BE2C (cell line): ENCODE data around the gene PHACTR1.

ENCODE experiments used
- DNase-seq: peaks from one replicate; pipeline ENCODE4 v3.0.0-alpha.2; 2020
- H3K27me3 ChIP-seq: fragments of 250-450 bp; sonication (Bioruptor Pico); 2 replicates; pipeline ENCODE4 v1.5.1; 2020; ENCODE audit warnings: mild to moderate bottlenecking
- H3K36me3 ChIP-seq: fragments of 250-450 bp; sonication (Bioruptor Pico); 2 replicates; pipeline ENCODE4 v1.5.1; 2020; ENCODE audit warnings: mild to moderate bottlenecking
- H3K4me1 ChIP-seq: fragments of 250-450 bp; sonication (Bioruptor Pico); 2 replicates; pipeline ENCODE4 v1.5.1; 2020
- H3K4me3 ChIP-seq: 2 replicates; pipeline ENCODE4 v1.5.1; 2011; ENCODE audit warnings: low read depth, low read length
- H3K9me3 ChIP-seq: fragments of 250-450 bp; sonication (Bioruptor Pico); 2 replicates; pipeline ENCODE4 v1.5.1; 2020
- CTCF ChIP-seq: IDR thresholded peaks from 2 replicates; pipeline ENCODE4 v1.5.1; 2012; ENCODE audit warnings: mild to moderate bottlenecking, low read depth, low read length

PHACTR1 gene

GRCh38 chr6:13267142-13267651 lies 550.6 kb downstream of the PHACTR1 start:
- Histone ChIP-seq H3K4me1 (no peaks in the 10 kb centered on the region), H3K9me3 (no peaks in the 10 kb centered on the region), H3K36me3 (no peaks in the 10 kb centered on the region), H3K27me3 (no peaks in the 10 kb centered on the region), H3K4me3 (no peak overlapping the region)
- TF ChIP-seq CTCF: no peak
- DNase-seq: no peak

GRCh38 chr6:13268913-13269518 lies 552.4 kb downstream of the PHACTR1 start:
- H3K4me1 ChIP-seq: no peaks in the 10 kb centered on the region
- DNase-seq: no peak

GRCh38 chr6:13272131-13273046 lies 555.8 kb downstream of the PHACTR1 start:
- no peaks in the 10 kb centered on the region for H3K36me3 ChIP-seq
- no peaks in the 10 kb centered on the region for H3K9me3 ChIP-seq
- DNase-seq: no peak
- H3K4me3 ChIP-seq: no peak overlapping the region
- H3K4me1 ChIP-seq: no peaks in the 10 kb centered on the region
- TF ChIP-seq CTCF: no peak
- no peaks in the 10 kb centered on the region for H3K27me3 ChIP-seq

More at GRCh38 chr6:13268913-13269518, 552.4 kb downstream of the PHACTR1 start:
- Histone ChIP-seq H3K36me3 (no peaks in the 10 kb centered on the region), H3K9me3 (no peaks in the 10 kb centered on the region), H3K27me3 (no peaks in the 10 kb centered on the region), H3K4me3 (no peak overlapping the region)
- no peak for TF ChIP-seq CTCF

- TF ChIP-seq CTCF: no peak
- no peaks in the 10 kb centered on the region for H3K36me3 ChIP-seq
- H3K9me3 ChIP-seq: no peaks in the 10 kb centered on the region
- H3K4me1 ChIP-seq: no peaks in the 10 kb centered on the region
- DNase-seq: no peak
- no peaks in the 10 kb centered on the region for H3K27me3 ChIP-seq
- no peak overlapping the region for H3K4me3 ChIP-seq
Measured at GRCh38 chr6:13273202-13273930, 556.8 kb downstream of the PHACTR1 start.

GRCh38 chr6:13273931-13274706 lies 557.6 kb downstream of the PHACTR1 start:
- H3K4me3 ChIP-seq: no peak overlapping the region
- DNase-seq: no peak
- H3K27me3 ChIP-seq: no peaks in the 10 kb centered on the region
- no peaks in the 10 kb centered on the region for H3K36me3 ChIP-seq
- H3K9me3 ChIP-seq: no peaks in the 10 kb centered on the region
- no peaks in the 10 kb centered on the region for H3K4me1 ChIP-seq
- no peak for TF ChIP-seq CTCF
